Activated naive CD4-positive, alpha-beta T cell treated with anti-CD3 and anti-CD28 coated beads, Interleukin-2, amount 50 U/mL, for 72 hours (primary cell): ENCODE results near the gene NF2. TPM values are rescaled to one million over a fixed set of nuclear protein-coding genes. Genes with fewer than 3 reads are reported as not detected.
A peak's percentile ranks its signal among the peaks of the same experiment; 100 is the strongest.

Experiments
- ATAC-seq, 2 donors: fragments of 150-1000 bp; cut with Tn5 transposase; 2 replicates each; pipeline ENCODE4 v1.10.0; 2021; ENCODE audit warnings: mild to moderate bottlenecking in 2 of 2, moderate library complexity in 2 of 2
- DNase-seq, 2 donors: peaks; one replicate each; pipeline ENCODE4 v3.0.0; 2021 to 2022; ENCODE audit warnings: low spot score in 2 of 2
- H3K27ac Mint-ChIP-seq, 2 donors: one replicate each; pipeline ENCODE4 v1.8.0; 2022; ENCODE audit warnings: mild to moderate bottlenecking in 2 of 2, mixed read lengths in 2 of 2
- H3K36me3 Mint-ChIP-seq, 2 donors: one replicate each; pipeline ENCODE4 v1.8.0; 2022; ENCODE audit warnings: mixed read lengths in 2 of 2
- H3K9me3 Mint-ChIP-seq, 2 donors: one replicate each; pipeline ENCODE4 v1.8.0; 2022; ENCODE audit warnings: mixed read lengths in 2 of 2
- total RNA-seq, 2 donors: library from RNA; stranded (reverse); gene quantifications; one replicate each; pipeline ENCODE4 v1.2.3, GENCODE V29; 2022

Gene NF2
- total RNA-seq, 2 donors from 2014 or later: 30.6 to 45.0 TPM

- ATAC-seq (no peak), DNase-seq (no peak)
- peak overlapping the region in 1 of 2 donors; percentile 28 for H3K27ac Mint-ChIP-seq
- no peaks in the 10 kb centered on the region for H3K9me3 Mint-ChIP-seq
- no peaks in the 10 kb centered on the region for H3K36me3 Mint-ChIP-seq
Measured at GRCh38 chr22:29733362-29734201, 130.1 kb downstream of the NF2 start.

- DNase-seq: no peak
- Mint-ChIP-seq H3K9me3 (no peaks in the 10 kb centered on the region), H3K27ac (peak overlapping the region in 1 of 2 donors; percentile 28), H3K36me3 (no peaks in the 10 kb centered on the region)
- no peak for ATAC-seq
Measured at GRCh38 chr22:29734406-29734805, 131.0 kb downstream of the NF2 start.

DNA sequence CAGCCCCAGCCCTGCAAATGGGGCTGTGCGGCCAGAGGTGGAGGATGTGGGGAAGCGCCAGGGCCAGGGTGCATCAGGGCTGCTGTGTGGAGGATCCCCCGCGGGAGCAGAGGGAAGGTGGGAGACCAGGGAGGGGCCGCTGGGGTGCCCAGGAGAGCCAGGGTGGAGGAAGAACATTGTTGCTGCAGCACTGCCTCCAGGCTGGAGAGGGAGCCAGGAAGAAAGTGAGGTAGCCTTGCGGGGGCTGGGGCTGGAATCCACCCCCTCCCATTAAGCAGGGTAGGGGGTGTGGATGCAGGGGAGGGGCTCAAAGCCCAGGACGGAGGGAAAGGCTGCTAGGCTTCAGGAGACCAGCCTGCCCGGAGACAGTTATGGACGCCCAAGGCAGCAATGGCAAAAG is 131.4 kb downstream of the NF2 start:
- ATAC-seq: no peak
- no peak for DNase-seq
- peak overlapping the region in 1 of 2 donors; percentile 28 for H3K27ac Mint-ChIP-seq
- no peaks in the 10 kb centered on the region for H3K9me3 Mint-ChIP-seq
- H3K36me3 Mint-ChIP-seq: no peaks in the 10 kb centered on the region

DNA sequence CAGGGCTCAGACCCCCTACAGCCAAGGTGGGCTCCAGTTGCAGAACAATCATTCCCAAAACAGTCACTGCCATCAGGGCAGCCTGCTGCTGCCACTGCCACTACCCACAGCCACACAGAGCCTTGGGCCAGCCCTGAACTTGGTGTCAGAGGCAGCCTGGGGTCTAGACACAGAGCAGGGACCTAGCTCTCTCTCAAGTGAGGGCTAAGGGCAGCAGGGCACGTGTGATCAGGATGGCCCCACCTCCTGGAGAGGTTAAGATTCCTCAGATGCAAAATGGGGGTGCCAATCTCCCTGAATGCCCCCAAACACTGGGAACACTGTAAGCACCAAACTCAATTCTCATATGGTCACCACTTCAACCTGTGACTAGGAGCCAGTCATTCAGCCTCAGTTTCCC is 132.0 kb downstream of the NF2 start:
- ATAC-seq (no peak), DNase-seq (no peak)
- Mint-ChIP-seq H3K9me3 (no peaks in the 10 kb centered on the region), H3K36me3 (no peaks in the 10 kb centered on the region), H3K27ac (no peak overlapping the region)

DNA sequence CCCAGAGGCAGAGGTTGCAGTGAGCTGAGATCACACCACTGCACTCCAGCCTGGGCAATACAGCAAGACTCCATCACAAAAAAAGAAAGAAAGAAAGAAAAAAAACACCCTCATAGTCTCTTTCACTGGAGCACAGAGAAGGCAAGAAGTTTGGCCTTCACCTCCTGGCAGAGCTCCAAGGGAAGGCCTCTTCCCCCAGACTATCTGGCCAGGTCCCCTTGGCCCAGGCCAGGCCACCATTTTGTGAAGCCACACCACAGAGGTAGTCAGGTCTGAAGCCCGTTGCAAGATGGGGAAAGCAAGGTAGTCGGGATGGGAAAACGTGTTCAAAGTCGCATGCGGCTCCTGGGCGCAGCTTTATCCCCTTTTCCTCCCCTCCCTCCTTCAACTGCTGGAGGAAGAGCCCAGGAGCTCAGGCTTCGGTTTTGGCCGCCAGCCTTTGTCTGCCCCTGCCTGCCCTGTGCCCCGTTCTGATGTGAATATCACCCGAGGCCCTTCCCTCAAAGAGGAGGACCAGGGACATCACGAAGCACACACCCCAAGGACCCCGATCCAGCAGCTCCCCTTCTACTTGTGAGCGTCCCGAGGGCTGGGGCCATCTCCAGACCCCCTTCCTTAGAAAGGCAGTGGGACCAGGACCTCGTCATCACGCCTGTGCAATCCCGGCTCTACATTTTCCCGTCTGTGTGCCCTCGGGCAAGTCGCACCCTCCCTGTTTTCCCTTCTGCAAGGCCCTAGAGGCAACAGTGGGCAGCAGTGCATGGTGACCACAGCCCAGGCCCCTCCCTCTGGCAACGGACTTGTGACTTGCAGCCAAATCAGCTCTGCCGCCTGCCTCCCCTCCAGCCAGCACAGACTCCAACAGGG is 134.1 kb downstream of the NF2 start:
- ATAC-seq (no peak), DNase-seq (no peak)
- H3K9me3 Mint-ChIP-seq: no peaks in the 10 kb centered on the region
- H3K36me3 Mint-ChIP-seq: no peaks in the 10 kb centered on the region
- H3K27ac Mint-ChIP-seq: peak overlapping the region in 1 of 2 donors; percentile 67

DNA sequence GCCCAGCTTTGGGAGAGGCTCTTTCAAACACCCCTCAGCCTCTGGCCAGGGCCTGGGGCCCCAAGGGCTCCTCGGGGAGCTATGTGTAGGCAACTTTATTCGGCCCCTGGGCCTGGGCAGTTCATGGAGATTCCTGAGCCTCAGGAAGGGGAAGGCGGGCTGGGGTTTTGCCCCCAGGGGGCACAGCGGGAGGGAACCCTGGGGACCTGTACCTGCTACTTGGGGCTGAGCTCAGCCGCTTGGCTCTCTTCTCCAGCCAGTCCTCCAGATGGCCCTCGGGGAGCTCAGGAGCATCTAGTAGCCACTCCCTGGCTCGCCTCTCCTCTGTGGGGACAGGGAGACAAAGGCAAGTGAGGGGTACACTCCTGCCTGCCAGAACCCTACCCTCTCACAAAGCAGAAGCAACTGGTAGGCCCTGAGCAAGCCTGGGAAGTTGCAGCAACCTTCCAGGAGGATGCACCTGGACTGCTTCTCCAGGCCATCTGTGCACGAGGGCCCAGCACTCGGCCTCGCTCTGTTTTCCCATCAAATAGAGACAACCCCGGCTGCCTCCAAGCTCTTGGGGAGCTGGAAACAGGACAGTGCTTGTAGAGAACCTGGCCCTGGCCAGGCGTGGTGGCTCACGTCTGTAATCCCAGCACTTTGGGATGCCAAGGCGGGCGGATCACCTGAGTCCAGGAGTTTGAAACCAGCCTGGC is 134.8 kb downstream of the NF2 start:
- ATAC-seq: no peak
- peak overlapping the region in 1 of 2 donors; percentile 67 for H3K27ac Mint-ChIP-seq
- no peaks in the 10 kb centered on the region for H3K9me3 Mint-ChIP-seq
- no peak for DNase-seq
- H3K36me3 Mint-ChIP-seq: no peaks in the 10 kb centered on the region

GRCh38 chr22:29739346-29739875 is 136.0 kb downstream of the NF2 start:
- Mint-ChIP-seq H3K27ac (no peak overlapping the region), H3K9me3 (no peaks in the 10 kb centered on the region), H3K36me3 (no peaks in the 10 kb centered on the region)
- no peak for DNase-seq
- ATAC-seq: no peak

DNA sequence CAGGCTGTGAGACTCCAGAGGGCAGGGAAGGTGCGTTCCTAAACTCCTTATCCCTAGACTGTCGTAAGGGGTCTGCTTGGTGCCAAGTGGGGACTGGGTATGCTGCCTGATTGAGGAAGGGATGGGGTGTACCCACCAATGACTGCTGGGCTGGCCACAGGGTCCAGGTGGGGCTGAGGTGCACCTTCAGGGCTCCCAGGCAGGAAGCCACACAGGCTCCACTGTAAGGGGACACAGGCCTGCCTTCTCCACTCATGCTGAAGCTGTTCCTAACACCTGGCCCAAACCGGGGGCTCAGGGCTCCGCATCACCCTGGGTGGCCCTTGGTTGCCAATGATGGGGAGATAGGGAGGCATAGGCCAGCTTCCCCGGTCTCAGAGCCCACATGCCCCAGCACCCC is 136.8 kb downstream of the NF2 start:
- Mint-ChIP-seq H3K27ac (no peak overlapping the region), H3K9me3 (no peaks in the 10 kb centered on the region), H3K36me3 (no peaks in the 10 kb centered on the region)
- ATAC-seq (no peak), DNase-seq (no peak)

DNA sequence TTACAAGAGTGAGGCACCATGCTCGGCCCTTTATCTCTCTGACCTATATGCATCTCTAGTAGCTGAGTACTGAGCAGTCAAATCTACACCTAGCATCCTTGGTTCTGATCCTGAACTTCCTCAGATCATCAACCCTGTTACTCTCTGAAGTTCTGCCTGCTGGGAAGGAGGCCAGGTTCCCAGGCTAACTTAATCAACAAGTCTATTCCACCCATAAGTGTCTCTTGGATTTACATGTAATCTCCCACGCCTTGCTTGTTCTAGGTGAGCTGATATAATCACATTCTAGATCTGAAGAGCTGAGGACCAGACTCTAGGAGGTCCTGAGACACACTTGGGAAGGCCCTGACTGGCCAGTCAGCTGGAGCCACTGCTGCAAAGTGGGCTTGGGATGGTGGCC is 138.5 kb downstream of the NF2 start:
- peaks cover 0 to 4% of the 10 kb centered on the region in 2 donors for H3K36me3 Mint-ChIP-seq
- no peaks in the 10 kb centered on the region for H3K9me3 Mint-ChIP-seq
- H3K27ac Mint-ChIP-seq: no peak overlapping the region
- no peak for DNase-seq
- ATAC-seq: no peak

DNA sequence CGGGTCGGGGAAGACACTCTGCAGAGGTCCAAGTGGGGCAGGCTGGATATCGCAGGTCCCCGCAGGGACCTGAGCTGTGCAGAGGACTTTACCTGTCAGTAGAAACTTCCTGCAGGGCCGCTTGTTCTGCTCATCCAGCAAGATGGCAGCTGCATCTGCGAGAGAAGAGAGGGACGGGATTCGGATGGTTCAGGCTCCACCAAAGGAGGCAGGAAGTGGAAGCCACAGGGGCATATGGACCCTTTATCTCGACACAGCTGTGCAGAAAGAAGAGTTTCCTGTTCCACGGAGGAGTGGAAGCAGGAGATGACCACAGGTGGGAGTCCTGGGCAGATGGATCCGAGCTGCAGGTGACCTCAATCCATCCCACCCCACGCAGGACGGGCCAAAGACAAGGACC is 138.9 kb downstream of the NF2 start:
- no peak for DNase-seq
- Mint-ChIP-seq H3K36me3 (peaks cover 0 to 4% of the 10 kb centered on the region in 2 donors), H3K27ac (no peak overlapping the region), H3K9me3 (no peaks in the 10 kb centered on the region)
- no peak for ATAC-seq

GRCh38 chr22:29744902-29745301 is 141.5 kb downstream of the NF2 start:
- no peak for ATAC-seq
- H3K9me3 Mint-ChIP-seq: no peaks in the 10 kb centered on the region

DNA sequence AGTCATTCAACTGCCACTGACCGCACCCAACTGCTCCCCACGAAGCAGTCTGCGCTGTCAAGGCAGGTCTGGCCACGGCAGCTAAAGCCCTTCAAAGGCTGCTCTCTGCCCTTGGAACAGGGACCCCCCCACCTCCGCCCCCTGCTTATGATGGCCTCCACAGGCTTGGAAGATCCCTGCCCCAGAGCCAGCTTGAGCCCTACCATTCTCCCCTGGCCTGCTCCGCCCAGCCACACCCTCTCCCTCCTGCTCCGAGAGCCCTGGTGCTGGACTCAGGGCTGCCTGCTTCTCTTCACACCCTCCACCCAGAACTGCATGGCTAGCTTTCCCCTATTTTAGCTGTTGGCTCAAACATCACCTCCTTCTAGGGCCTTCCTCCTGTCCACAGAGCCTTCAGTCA is 144.4 kb downstream of the NF2 start:
- Mint-ChIP-seq H3K36me3 (peaks cover 9 to 12% of the 10 kb centered on the region in 2 donors), H3K27ac (no peak overlapping the region)
- no peak for ATAC-seq

More at GRCh38 chr22:29744902-29745301, 141.5 kb downstream of the NF2 start:
- peaks cover under 1 to 4% of the 10 kb centered on the region in 2 donors for H3K36me3 Mint-ChIP-seq
- DNase-seq: no peak
- no peak overlapping the region for H3K27ac Mint-ChIP-seq

More for the DNA sequence above, 144.4 kb downstream of the NF2 start:
- no peaks in the 10 kb centered on the region for H3K9me3 Mint-ChIP-seq
- no peak for DNase-seq

Other genes starting within 250 kb of the NF2 start
- gene AP1B1, start 215.1 kb upstream of the NF2 start, total RNA-seq: 10 to 100 TPM; 48.9 to 60.4 TPM
- not detected for gene RFPL1, start 165.1 kb upstream of the NF2 start, total RNA-seq
- gene NEFH, start 123.4 kb upstream of the NF2 start, total RNA-seq: 1 to 10 TPM in 1 of 2 donors, under 1 TPM in 1; 0.18 to 2.1 TPM
- gene THOC5, start 49.9 kb upstream of the NF2 start, total RNA-seq: 10 to 100 TPM; 50.8 to 82.9 TPM
- 10 to 100 TPM; 64.3 to 74.7 TPM for gene NIPSNAP1, start 22.5 kb upstream of the NF2 start, total RNA-seq
- gene CABP7, start 116.4 kb downstream of the NF2 start, total RNA-seq: under 1 TPM in 1 of 2 donors, not detected in 1; 0.18 TPM
- 10 to 100 TPM; 16.3 to 18.6 TPM for gene ZMAT5, start 163.4 kb downstream of the NF2 start, total RNA-seq
- 100 to 1,000 TPM in 1 of 2 donors, 10 to 100 TPM in 1; 72.2 to 107 TPM for gene UQCR10, start 163.7 kb downstream of the NF2 start, total RNA-seq
- 10 to 100 TPM; 55.0 to 73.2 TPM for gene ASCC2, start 234.6 kb downstream of the NF2 start, total RNA-seq